GM19463 (cell line): Measurements from ENCODE around the gene GSDMA.
"Not testable (repeated sequence)": the region's sequence is repeated elsewhere in the genome, so short reads cannot be mapped to it uniquely, and the experiment has no call there.

Experiments
- ATAC-seq: cut with Tn5 transposase; IDR thresholded peaks from one replicate; pipeline ENCODE4 v1.9.1; 2021; ENCODE audit warnings: mild to moderate bottlenecking, moderate library complexity; ENCODE audit not compliant: unreplicated experiment

The GSDMA gene

DNA sequence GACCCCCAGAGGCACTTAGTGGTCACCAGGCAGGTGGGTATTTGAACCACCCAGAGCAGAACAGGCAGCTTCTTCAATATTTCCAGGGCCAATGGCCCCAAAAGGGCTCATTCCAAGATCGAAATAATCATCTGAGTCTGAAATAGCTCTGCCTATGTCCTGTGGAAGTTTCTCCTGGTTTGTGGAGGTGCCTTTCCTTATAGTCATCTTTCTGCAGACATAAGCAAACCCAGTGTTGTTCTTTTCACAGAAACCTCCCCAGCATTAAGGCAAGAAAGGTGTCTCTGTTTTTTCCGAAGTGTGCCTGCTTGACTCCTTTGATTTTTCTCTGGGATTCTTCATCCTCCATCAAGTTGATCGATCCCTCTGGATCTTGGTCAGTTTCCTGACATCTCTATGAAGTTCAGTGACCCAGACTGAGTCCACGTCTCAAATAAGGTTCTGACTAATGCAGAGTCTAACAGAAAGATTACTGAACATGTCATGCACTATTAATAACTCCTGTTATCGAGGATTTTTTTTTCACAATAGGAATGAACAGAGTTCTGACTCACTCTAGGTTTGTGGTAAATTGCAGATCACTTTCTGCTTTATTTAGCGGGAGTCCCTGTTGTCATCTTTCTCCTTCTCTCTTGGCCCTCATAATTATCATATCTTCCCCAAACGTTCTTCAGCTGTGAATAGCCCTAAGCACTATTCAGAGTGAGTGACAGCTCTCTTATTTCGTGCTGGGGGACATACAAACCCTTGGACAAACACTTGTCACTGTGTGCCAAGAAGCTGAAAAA lies 33.8 kb upstream of the GSDMA start:
- ATAC-seq, result no peak

DNA sequence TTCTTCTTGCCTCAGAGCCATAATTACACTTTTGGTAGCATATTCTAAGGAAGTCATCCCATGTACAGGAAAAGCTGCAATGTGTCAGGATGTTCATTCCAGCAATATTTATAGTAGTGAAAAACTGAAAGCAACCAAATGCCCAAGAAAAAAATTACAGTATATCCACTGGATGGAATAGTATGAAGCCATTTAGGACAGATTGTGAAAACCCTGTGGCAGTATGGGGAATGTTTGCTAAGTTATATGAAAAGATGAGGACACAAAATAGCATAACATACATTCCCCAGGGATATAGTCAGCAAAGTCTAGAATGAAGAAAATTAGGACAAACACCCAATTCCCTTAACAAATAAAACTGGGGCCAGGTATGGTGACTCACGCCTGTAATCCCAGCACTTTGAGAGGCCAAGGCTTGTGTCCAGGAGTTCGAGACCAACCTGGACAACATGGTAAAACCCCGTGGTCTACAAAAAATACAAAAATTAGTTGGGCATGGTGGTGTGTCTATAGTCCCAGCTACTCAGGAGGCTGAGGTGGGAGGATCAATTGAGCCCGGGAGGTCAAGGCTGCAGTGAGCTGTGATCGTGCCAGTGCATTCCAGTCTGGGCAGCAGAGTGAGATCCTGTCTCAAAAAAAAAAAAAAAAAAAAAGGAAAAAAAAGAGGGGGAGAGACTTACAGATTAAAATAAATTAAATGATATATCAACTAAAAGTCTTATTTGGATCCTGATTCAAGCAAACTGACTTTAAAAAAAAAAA lies 33.0 kb upstream of the GSDMA start:
- no peak for ATAC-seq

DNA sequence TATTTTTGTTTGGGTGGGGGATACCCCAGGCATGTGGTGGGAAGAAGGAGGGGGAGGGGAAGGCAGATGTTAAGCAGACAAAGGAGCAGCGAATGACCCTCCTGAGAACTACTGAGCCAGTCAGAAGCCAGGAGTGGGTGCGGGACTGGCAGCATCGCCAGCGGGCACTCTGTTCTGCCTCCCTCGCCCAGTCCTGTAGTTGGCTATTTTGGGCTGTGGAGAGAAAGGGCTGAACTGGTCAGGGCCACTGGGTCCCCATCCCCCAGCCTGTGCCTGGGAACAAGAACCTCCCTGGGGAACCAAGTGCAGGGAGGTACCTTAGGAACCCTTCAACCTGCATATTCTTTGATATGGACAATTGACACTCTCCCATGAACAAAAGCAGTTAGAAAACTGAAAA lies 28.9 kb upstream of the GSDMA start:
- ATAC-seq, result no peak

- ATAC-seq, result no peak
Measured at GRCh38 chr17:39934324-39934723, 28.5 kb upstream of the GSDMA start.

DNA sequence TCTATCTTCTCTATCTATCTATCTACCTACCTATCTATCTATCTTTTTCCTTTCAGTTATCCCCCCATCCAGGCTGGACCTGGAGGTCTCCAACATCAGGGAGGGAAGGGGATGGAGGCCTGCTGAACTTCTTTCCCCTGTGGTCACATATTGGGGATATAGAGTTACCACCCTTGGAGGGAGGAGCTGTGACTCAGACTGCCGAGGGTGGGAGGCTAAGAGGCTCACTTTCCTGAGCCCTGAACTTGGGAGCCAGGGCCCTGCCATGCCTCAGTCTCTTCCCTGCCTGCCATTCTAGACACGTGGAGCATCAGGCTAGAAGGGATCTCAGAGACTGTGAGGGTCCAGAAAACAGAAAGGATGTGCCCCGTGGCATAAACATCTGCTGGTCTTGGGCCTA lies 26.9 kb upstream of the GSDMA start:
- ATAC-seq, result no peak

DNA sequence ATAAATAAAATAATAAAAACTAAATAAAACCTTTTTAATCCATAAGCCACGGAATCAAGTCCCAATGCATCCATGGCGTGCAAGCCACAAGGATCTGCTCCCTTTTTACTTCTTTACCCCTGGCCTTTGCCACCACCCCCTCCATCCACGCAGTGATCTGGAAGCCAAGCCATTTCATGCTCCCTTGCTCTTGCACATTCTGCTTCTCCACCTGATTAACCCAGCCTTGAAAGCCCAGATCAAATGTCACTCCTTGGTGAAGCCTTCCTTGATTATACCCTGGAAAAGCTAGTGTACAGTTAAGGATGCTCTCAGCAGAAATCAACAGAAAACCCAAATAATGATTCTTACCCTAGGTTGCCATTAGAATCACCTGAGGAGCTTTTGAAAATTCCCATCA lies 25.4 kb upstream of the GSDMA start:
- ATAC-seq, result no peak

GRCh38 chr17:39938140-39938869 lies 24.5 kb upstream of the GSDMA start:
- peak; percentile 68 for ATAC-seq

- no peak for ATAC-seq
Measured at GRCh38 chr17:39939106-39939505, 23.7 kb upstream of the GSDMA start.

DNA sequence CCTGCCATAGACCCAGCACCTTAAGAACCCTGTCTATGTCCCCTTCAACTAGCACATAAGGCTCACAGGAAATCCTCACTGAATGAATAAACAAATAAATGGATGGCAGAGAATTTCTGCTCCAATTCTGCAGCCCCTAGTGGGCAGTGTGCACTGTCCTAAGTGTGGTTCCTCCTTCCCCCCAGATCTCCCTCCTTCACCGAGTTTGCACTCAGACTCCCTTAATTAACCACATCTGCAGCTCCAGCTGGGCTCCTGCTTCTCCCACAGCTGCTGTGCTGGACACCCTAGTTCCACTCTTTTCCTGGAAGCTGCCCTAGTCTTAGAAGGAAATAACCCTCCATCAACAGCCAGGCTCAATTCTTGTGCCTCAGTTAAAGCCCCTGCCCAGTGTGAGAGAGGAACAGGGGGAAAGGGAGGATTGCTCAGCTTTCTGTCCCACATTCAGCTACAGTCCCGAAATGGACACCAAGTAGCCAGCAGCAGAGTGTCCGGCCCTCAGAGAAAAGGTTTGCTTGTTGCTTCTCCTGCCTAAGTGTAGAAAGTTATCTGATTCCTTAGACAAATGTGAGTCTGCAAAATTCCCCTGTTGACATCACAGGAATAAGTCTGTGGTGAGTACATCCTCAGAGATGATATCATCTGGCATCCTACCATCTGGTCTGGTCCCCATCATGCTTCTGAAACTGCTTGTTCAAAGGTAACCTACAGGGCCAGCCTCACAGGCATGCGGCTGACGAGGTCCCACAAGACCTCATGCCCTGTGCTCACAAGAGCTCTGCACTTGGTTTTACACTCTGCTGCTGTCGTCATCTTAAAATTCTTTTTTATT lies 23.0 kb upstream of the GSDMA start:
- no peak for ATAC-seq

- no peak for ATAC-seq
Measured at GRCh38 chr17:39943702-39944392, 19.0 kb upstream of the GSDMA start.

GRCh38 chr17:39944393-39944711 lies 18.5 kb upstream of the GSDMA start:
- ATAC-seq, result no peak

- ATAC-seq, result no peak
Measured at GRCh38 chr17:39946551-39947330, 16.1 kb upstream of the GSDMA start.

- ATAC-seq, result not testable (repeated sequence)
Measured at GRCh38 chr17:39948489-39948828, 14.3 kb upstream of the GSDMA start.

DNA sequence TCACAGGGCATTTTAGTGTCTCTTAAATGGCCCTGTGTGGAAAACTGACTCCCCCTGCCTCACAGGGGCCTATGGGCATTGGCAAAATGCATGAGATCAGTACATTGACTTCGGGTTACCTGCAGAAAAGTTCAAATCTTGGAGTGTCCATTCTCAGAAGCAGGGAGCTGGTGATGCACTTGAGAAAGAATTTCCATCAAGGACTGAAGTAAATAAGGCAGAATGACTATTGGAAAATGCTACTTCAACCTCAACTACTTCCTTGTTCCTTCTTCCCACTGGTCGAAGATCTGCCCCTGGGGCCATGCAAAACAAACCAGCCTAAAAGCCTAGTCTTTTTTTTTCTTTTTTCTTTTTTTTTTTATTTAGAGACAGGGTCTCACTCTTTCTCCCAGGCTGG lies 13.8 kb upstream of the GSDMA start:
- no peak for ATAC-seq

DNA sequence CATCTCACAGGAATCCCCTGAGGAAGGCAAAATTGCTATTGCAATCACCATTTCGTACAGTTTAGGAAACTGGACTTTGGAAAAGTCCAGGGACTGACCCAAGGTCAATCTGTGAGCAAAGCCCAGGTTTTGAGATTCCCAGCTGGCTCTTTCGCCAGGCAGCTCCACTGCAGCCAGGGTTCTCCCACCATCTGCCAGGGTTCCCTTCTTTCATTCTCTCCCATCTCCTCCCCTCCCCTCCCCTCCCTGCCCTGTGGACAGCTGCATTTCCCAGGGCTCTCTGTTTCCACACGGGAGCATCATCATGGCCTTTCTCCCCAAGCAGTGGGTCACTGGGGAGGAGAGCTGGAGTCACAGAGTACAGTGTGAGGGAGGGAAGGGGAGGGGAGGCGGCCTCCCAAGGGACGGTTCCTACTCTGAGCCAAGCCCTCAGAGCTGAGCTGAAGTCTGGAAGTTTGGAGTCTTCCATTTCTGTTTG lies 11.9 kb upstream of the GSDMA start:
- ATAC-seq, result no peak

DNA sequence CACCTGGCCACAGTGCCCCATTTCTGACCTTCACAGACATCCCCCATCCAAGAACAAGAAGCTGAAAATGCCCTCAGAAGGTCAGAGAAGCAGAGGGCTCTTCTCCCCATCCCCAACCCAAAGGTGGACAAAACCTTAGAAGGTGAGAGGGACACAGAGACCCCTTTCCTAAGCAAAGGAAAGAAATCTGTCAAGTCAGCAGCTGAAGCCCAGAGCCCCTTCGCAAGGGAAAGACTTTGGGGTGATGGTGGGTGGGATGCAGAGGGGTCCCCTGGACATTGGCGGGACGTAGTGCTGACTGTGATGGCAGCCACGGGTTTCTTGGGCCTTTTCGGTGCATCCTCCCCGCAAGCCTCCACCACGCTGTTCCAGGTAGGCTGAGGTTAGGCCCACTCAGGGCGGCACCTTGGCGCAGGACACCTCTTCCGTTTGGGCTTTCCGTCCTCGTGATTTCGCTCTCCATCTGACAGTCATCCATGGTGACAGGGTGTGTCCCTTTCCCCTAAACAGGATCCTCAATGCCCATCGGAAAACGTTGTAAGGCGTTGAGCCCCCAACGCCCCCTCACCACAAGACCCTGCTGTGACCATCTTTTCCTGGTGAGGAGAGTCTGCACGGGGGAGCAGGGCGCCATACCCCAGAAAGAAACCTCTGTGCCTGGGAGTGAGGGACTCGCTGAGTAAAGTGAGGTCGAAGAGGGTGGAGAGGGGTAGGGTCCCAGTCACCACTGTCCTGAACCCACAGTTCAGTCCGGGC lies 10.7 kb upstream of the GSDMA start:
- no peak for ATAC-seq

- ATAC-seq, result peak; percentile 91
Measured at GRCh38 chr17:39952680-39953470, 9.9 kb upstream of the GSDMA start.

GRCh38 chr17:39953471-39953888 lies 9.3 kb upstream of the GSDMA start:
- no peak for ATAC-seq
